ENCODE measurements around the gene TMPRSS9.

The TMPRSS9 gene

GRCh38 chr19:2340496-2341243, 19.4 kb upstream of the TMPRSS9 start:
- ChIA-PET POLR2A (no interaction called here), CTCF (no interaction called here)
- TF ChIP-seq CTCF (IDR thresholded peaks at IDR 0.05; ENCODE audit: control extremely low read depth, extremely low read depth, low read depth, missing control alignments) = no peak
- no peak for DNase-seq (ENCODE audit: extremely low spot score)

- no peak for DNase-seq (ENCODE audit: extremely low spot score)
- POLR2A ChIA-PET = no interaction called here
- CTCF ChIA-PET = no interaction called here
- no peak for TF ChIP-seq CTCF (IDR thresholded peaks at IDR 0.05; ENCODE audit: control extremely low read depth, extremely low read depth, low read depth, missing control alignments)
Observed at GRCh38 chr19:2341244-2341751, 18.8 kb upstream of the TMPRSS9 start.

GRCh38 chr19:2341982-2342381, 18.1 kb upstream of the TMPRSS9 start:
- POLR2A ChIA-PET = no interaction called here
- DNase-seq (ENCODE audit: extremely low spot score) = no peak
- no peak for TF ChIP-seq CTCF (IDR thresholded peaks at IDR 0.05; ENCODE audit: control extremely low read depth, extremely low read depth, low read depth, missing control alignments)
- CTCF ChIA-PET = no interaction called here

GRCh38 chr19:2342656-2343288, 17.3 kb upstream of the TMPRSS9 start:
- TF ChIP-seq CTCF (IDR thresholded peaks at IDR 0.05; ENCODE audit: control extremely low read depth, extremely low read depth, low read depth, missing control alignments) = no peak
- POLR2A ChIA-PET = no interaction called here
- CTCF ChIA-PET = no interaction called here
- DNase-seq (ENCODE audit: extremely low spot score) = no peak

- no peak for DNase-seq (ENCODE audit: extremely low spot score)
- ChIA-PET POLR2A (no interaction called here), CTCF (no interaction called here)
- no peak for TF ChIP-seq CTCF (IDR thresholded peaks at IDR 0.05; ENCODE audit: control extremely low read depth, extremely low read depth, low read depth, missing control alignments)
Observed at GRCh38 chr19:2343289-2343982, 16.6 kb upstream of the TMPRSS9 start.

GRCh38 chr19:2344381-2344870, 15.6 kb upstream of the TMPRSS9 start:
- DNase-seq (ENCODE audit: extremely low spot score) = no peak
- TF ChIP-seq CTCF (IDR thresholded peaks at IDR 0.05; ENCODE audit: control extremely low read depth, extremely low read depth, low read depth, missing control alignments) = no peak
- ChIA-PET CTCF (no interaction called here), POLR2A (no interaction called here)

Measured in GM10248 (cell line).